BJ (cell line): Measurements from ENCODE around the gene HIVEP3. TPM values are rescaled to one million over a fixed set of nuclear protein-coding genes. Genes with fewer than 3 reads are reported as not detected.

Experiments
- CTCF ChIA-PET: fragments of 350-600 bp; formaldehyde crosslinking; extraction: SDS; loops from one replicate; lab custom pipeline; 2021; ENCODE audit warnings: antibody characterized with exemption, inconsistent platforms; lab: Yijun Ruan, JAX
- POLR2A ChIA-PET: fragments of 300-600 bp; sonication (Branson Sonifier 250); formaldehyde crosslinking; extraction: SDS; loops from one replicate; lab custom pipeline; 2021; ENCODE audit warnings: antibody characterized with exemption; lab: Charles Lee
- DNase-seq: peaks from one replicate; pipeline ENCODE4 v3.0.0-alpha.2; 2011; ENCODE audit warnings: low read depth
- H3K27me3 ChIP-seq: 2 replicates; pipeline ENCODE4 v1.6.0; 2011; ENCODE audit warnings: low read length; ENCODE audit not compliant: control insufficient read depth, insufficient read depth
- H3K36me3 ChIP-seq: 2 replicates; pipeline ENCODE4 v1.5.1; 2011; ENCODE audit warnings: low read length; ENCODE audit not compliant: control insufficient read depth, insufficient read depth
- H3K4me3 ChIP-seq: 2 replicates; pipeline ENCODE4 v1.5.1; 2011; ENCODE audit warnings: low read depth, mild to moderate bottlenecking, control low read depth, low read length
- polyA plus RNA-seq: library from polyadenylated mRNA; depleted of rRNA; stranded (reverse); fragments of >200 nt; gene quantifications from 2 replicates; pipeline ENCODE4 v1.2.3, GENCODE V29; 2011
- TF ChIP-seq, protein P1 (sequence below): IDR thresholded peaks from 2 replicates; pipeline ENCODE4 v1.5.1; 2011; ENCODE audit warnings: low read depth, mild to moderate bottlenecking, control low read depth, inconsistent platforms, low read length, moderate library complexity; ENCODE audit not compliant: insufficient read depth

HIVEP3 gene
- polyA plus RNA-seq, 1 experiment: 4.0 TPM

DNA sequence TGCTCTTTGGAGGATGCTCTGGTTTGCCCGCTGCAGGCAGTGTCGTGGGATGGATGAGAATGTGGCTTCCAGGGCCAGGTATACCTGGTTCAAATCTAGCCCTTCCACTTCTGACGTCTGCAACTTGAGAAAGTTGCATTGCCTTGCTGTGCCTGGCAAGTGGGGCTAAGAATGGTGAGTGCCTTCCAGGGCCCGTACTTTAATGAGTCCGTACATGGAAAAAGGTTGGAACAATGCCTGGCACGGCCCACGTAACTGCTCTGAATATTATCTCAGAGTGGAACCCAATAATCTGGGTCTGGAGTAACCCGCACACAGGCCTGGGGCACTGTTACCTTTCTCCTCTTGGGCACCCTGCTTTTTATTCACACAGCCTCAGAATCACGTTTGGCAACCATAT, 287.6 kb downstream of the HIVEP3 start:
- Histone ChIP-seq H3K36me3 (no peaks in the 10 kb centered on the region), H3K27me3 (no peaks in the 10 kb centered on the region), H3K4me3 (no peak overlapping the region)
- TF ChIP-seq, protein P1, sequence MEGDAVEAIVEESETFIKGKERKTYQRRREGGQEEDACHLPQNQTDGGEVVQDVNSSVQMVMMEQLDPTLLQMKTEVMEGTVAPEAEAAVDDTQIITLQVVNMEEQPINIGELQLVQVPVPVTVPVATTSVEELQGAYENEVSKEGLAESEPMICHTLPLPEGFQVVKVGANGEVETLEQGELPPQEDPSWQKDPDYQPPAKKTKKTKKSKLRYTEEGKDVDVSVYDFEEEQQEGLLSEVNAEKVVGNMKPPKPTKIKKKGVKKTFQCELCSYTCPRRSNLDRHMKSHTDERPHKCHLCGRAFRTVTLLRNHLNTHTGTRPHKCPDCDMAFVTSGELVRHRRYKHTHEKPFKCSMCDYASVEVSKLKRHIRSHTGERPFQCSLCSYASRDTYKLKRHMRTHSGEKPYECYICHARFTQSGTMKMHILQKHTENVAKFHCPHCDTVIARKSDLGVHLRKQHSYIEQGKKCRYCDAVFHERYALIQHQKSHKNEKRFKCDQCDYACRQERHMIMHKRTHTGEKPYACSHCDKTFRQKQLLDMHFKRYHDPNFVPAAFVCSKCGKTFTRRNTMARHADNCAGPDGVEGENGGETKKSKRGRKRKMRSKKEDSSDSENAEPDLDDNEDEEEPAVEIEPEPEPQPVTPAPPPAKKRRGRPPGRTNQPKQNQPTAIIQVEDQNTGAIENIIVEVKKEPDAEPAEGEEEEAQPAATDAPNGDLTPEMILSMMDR: no peak
- CTCF ChIA-PET: no interaction called here
- DNase-seq: no peak
- POLR2A ChIA-PET: no interaction called here

DNA sequence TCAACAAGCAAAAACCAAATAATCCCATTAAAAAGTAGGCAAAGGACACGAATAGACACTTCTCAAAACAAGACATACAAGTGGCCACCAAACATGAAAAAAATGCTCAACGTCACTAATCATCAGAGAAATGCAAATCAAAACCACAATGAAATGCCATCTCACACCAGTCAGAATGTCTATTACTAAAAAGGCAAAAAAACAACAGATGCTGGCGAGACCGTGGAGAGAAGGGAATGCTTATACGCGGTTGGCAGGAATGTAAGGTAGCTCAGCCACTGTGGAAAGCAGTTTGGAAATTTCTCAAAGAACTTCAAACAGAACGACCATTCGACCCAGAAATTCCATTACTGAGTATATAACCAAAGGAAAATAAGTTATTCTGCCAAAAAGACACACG, 289.2 kb downstream of the HIVEP3 start:
- TF ChIP-seq, protein P1: no peak
- H3K4me3 ChIP-seq: no peak overlapping the region
- CTCF ChIA-PET: no interaction called here
- H3K27me3 ChIP-seq: no peaks in the 10 kb centered on the region
- POLR2A ChIA-PET: no interaction called here
- no peak for DNase-seq
- no peaks in the 10 kb centered on the region for H3K36me3 ChIP-seq

DNA sequence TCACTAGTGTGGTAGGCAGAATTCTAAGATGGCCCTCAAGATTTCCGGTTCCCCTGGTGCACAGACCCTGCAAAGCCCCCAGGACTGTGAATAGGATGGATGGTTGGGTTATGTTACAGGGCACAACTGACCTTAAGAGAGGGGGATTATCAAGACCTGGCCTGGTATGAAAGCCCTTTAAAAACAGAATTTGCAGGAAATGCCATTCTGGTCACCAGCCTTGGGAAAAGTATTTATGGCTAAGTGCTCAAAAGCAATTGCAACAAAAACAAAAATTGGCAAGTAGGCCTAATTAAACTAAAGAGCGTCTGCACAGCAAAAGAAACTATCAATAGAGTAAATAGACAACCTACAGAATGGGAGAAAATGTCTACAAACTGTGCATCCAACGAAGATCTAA, 289.6 kb downstream of the HIVEP3 start:
- ChIA-PET POLR2A (no interaction called here), CTCF (no interaction called here)
- DNase-seq: no peak
- Histone ChIP-seq H3K36me3 (no peaks in the 10 kb centered on the region), H3K4me3 (no peak overlapping the region), H3K27me3 (no peaks in the 10 kb centered on the region)
- TF ChIP-seq, protein P1: no peak

DNA sequence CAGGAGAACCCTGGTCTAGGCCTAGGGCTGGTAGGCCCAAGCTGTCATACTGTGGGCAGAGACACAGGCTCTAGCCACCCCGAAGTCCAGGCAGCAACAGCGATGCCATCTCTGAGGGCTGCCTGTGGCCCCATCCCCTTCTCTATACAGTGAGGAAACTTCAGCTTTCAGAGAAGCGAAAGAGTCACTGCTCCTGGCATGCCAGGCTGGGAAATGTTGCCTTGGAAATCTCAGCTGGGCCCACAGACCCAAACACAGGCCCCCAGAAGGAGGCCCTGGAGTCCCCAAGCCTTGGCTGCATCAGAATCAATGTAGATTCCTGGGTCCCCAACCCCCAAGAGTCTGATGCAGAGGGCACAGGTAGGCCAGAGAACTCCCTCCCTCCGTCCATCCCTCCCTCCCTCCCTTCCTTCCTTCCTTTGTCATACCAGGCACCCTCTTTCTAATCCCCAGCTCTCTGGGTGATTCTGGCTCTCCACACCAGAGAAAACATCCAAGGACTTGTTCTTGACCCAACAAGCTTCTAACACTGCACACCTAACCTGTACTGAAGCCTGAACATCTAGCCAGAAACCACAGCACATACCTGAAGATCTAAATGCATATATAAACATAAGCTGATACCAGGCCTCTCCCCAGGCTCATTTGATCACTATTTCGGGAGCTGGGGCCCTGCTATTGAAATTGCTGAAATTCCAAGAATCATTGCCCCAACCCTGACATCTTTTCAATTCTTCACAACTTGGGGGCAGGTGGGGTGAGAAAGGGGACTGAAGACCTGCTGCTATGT, 291.0 kb downstream of the HIVEP3 start:
- no peak for DNase-seq
- Histone ChIP-seq H3K36me3 (no peaks in the 10 kb centered on the region), H3K4me3 (no peak overlapping the region), H3K27me3 (no peaks in the 10 kb centered on the region)
- POLR2A ChIA-PET: no interaction called here
- TF ChIP-seq, protein P1: no peak
- CTCF ChIA-PET: interaction anchor here (0.6 kb wide), 1 partner anchor 1089 kb away, joined by 3 read pairs; no protein-coding TSS in a partner anchor

DNA sequence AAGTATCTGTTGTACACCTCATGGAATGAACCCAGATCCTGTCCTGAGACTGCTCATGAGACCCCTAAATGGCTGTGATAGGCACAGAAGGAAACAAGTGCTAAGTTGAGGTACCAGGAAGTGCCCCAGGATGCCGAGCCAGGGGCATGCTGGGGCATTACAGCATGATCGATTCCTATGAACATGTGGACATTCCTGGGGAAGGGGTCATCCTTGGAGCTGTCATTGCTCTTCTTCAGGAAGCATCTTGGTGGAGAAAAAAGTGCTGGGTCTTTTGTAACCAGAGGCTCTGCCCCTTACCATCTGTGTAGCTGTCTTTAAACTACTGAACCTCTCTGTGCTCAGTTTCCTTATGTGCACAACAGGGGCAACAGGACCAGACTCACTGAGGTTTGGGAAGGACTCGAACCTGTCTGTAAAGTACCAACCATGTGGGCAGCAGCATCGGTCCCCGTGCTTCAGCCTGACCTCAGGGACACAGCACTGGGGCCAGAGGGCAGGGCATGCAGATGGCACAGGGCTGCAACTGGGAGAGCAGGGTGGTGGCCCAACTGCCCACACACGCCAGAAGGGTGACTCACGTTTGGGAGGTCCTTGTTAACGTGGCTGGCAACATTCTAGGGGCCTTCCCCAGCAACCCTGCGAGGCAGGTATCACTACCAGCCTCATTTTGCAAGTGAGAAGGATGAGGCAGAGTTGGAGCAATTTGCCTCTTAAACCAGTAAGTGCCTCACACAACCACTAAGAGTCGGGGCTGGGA, 291.9 kb downstream of the HIVEP3 start:
- DNase-seq: no peak
- H3K27me3 ChIP-seq: no peaks in the 10 kb centered on the region
- TF ChIP-seq, protein P1: no peak
- ChIA-PET POLR2A (no interaction called here), CTCF (no interaction called here)
- H3K4me3 ChIP-seq: no peak overlapping the region
- no peaks in the 10 kb centered on the region for H3K36me3 ChIP-seq
